Right ventricle myocardium inferior (tissue), 1 donor: ENCODE measurements around the gene MSRB3. TPM values are rescaled to one million over a fixed set of nuclear protein-coding genes. Genes with fewer than 3 reads are reported as not detected.
"Not testable (repeated sequence)": the region's sequence is repeated elsewhere in the genome, so short reads cannot be mapped to it uniquely, and the experiment has no call there.

ENCODE experiments used
- ATAC-seq: fragments of 200-7000 bp; cut with Tn5 transposase; one replicate; pipeline ENCODE4 v1.9.1; 2020; ENCODE audit warnings: mild to moderate bottlenecking, moderate library complexity
- DNase-seq: peaks from one replicate; pipeline ENCODE4 v3.0.0; 2021; ENCODE audit errors: missing footprints
- intact Hi-C: fragments of 100-400 bp; cut with DNase I; formaldehyde crosslinking; loops from one replicate; pipeline ENCODE4 v1.11.0; 2022
- total RNA-seq: library from RNA; stranded (reverse); fragmentation: NEBNext Ultra II Directional; extraction: Animal tissue kit (Norgen Biotek cat#: 25700); gene quantifications from one replicate; pipeline ENCODE4 v1.2.1, GENCODE V29; 2021
- donor health status: DM: no; HTN: yes; CAD: no; lungs with severe emphysema.

MSRB3 gene
- total RNA-seq, 1 donor from 2014 or later = 148 TPM

GRCh38 chr12:65427646-65428045 is 149.2 kb downstream of the MSRB3 start:
- no peak for DNase-seq
- intact Hi-C loops = no loop called here
- no peak for ATAC-seq

GRCh38 chr12:65430006-65430405 is 151.5 kb downstream of the MSRB3 start:
- DNase-seq (no peak), ATAC-seq (no peak)
- intact Hi-C loops = no loop called here

- no peak for ATAC-seq
- intact Hi-C loops = no loop called here
- DNase-seq = no peak
Observed at GRCh38 chr12:65430571-65431306, 152.3 kb downstream of the MSRB3 start.

- intact Hi-C loops = no loop called here
Observed at GRCh38 chr12:65432114-65432513, 153.6 kb downstream of the MSRB3 start.

GRCh38 chr12:65432651-65433050 is 154.2 kb downstream of the MSRB3 start:
- intact Hi-C loops = no loop called here
- ATAC-seq = no peak
- DNase-seq = no peak

More at GRCh38 chr12:65432114-65432513, 153.6 kb downstream of the MSRB3 start:
- no peak for DNase-seq
- ATAC-seq = no peak

- intact Hi-C loops = no loop called here
- ATAC-seq (no peak), DNase-seq (no peak)
Observed at GRCh38 chr12:65434737-65435136, 156.3 kb downstream of the MSRB3 start.

- intact Hi-C loops = no loop called here
- DNase-seq = no peak
- ATAC-seq = no peak
Observed at GRCh38 chr12:65443038-65443437, 164.6 kb downstream of the MSRB3 start.

- ATAC-seq = no peak
- no peak for DNase-seq
- intact Hi-C loops = no loop called here
Observed at GRCh38 chr12:65444996-65445395, 166.5 kb downstream of the MSRB3 start.

GRCh38 chr12:65446901-65447300 is 168.4 kb downstream of the MSRB3 start:
- no peak for DNase-seq
- intact Hi-C loops = no loop called here
- no peak for ATAC-seq

- intact Hi-C loops = no loop called here
- no peak for DNase-seq
- no peak for ATAC-seq
Observed at GRCh38 chr12:65449400-65449799, 170.9 kb downstream of the MSRB3 start.

- intact Hi-C loops = no loop called here
- DNase-seq (no peak), ATAC-seq (no peak)
Observed at GRCh38 chr12:65450625-65451024, 172.1 kb downstream of the MSRB3 start.

- intact Hi-C loops = no loop called here
- DNase-seq (no peak), ATAC-seq (no peak)
Observed at GRCh38 chr12:65454115-65454787, 175.8 kb downstream of the MSRB3 start.

- intact Hi-C loops, ATAC-seq, DNase-seq: not testable (repeated sequence)
Observed at GRCh38 chr12:65457341-65457740, 178.9 kb downstream of the MSRB3 start.

GRCh38 chr12:65458718-65459117 is 180.2 kb downstream of the MSRB3 start:
- intact Hi-C loops = no loop called here
- no peak for ATAC-seq
- no peak for DNase-seq

- intact Hi-C loops = no loop called here
- no peak for ATAC-seq
Observed at GRCh38 chr12:65459545-65459944, 181.1 kb downstream of the MSRB3 start.

GRCh38 chr12:65460063-65460462 is 181.6 kb downstream of the MSRB3 start:
- intact Hi-C loops = no loop called here
- ATAC-seq (no peak), DNase-seq (no peak)

More at GRCh38 chr12:65459545-65459944, 181.1 kb downstream of the MSRB3 start:
- no peak for DNase-seq

- DNase-seq (no peak), ATAC-seq (no peak)
- intact Hi-C loops = no loop called here
Observed at GRCh38 chr12:65461017-65461416, 182.5 kb downstream of the MSRB3 start.

- no peak for DNase-seq
- intact Hi-C loops = no loop called here
- no peak for ATAC-seq
Observed at GRCh38 chr12:65462484-65462883, 184.0 kb downstream of the MSRB3 start.

GRCh38 chr12:65463082-65463481 is 184.6 kb downstream of the MSRB3 start:
- no peak for ATAC-seq
- intact Hi-C loops = no loop called here
- no peak for DNase-seq

GRCh38 chr12:65463611-65464010 is 185.1 kb downstream of the MSRB3 start:
- intact Hi-C loops = no loop called here
- ATAC-seq (no peak), DNase-seq (no peak)
